Peyer's patch (tissue), 4 donors: Measurements from ENCODE around the gene TTC34. TPM values are rescaled to one million over a fixed set of nuclear protein-coding genes. Genes with fewer than 3 reads are reported as not detected.

Experiments
- DNase-seq, 3 donors: peaks; one replicate each; pipeline ENCODE4 v3.0.0-alpha.2; 2017 to 2019
- H3K27ac ChIP-seq, 4 donors: fragments of 200-600 bp; sonication (generic); one replicate each; pipeline ENCODE4 v1.5.1; 2016 to 2019
- H3K27me3 ChIP-seq, 2 donors: fragments of 200-600 bp; sonication (generic); one replicate each; pipeline ENCODE4 v1.5.1; 2019
- H3K36me3 ChIP-seq, 3 donors: fragments of 200-600 bp; sonication (generic); one replicate each; pipeline ENCODE4 v1.5.1; 2016 to 2019
- H3K4me1 ChIP-seq, 4 donors: fragments of 200-600 bp; sonication (generic); one replicate each; pipeline ENCODE4 v1.5.1; 2016 to 2019
- H3K4me3 ChIP-seq, 4 donors: fragments of 200-600 bp; sonication (generic); 1 replicate in 3 of 4; 2 replicates in 1 of 4; pipeline ENCODE4 v1.5.1; 2016 to 2019; ENCODE audit warnings: mild to moderate bottlenecking in 1 of 4
- H3K9me3 ChIP-seq, 4 donors: fragments of 200-600 bp; sonication (generic); one replicate each; pipeline ENCODE4 v1.5.1; 2016 to 2019; ENCODE audit warnings: mild to moderate bottlenecking in 1 of 4
- CTCF ChIP-seq, 6 experiments: fragments of 450-650 bp in 4 of 6; fragments of 200-600 bp in 2 of 6; sonication (generic) in 1 of 6; IDR thresholded peaks; one replicate each; pipeline ENCODE4 v1.5.1; 2017 to 2019; ENCODE audit warnings: antibody characterized with exemption in 6 of 6, mild to moderate bottlenecking in 3 of 6, moderate library complexity in 1 of 6
- POLR2A ChIP-seq, 2 donors: fragments of 450-650 bp; IDR thresholded peaks; one replicate each; pipeline ENCODE4 v1.5.1; 2017; ENCODE audit warnings: antibody characterized with exemption in 2 of 2, mild to moderate bottlenecking in 2 of 2, moderate library complexity in 2 of 2
- total RNA-seq, 4 donors: library from RNA; depleted of rRNA; stranded (reverse); fragments of >200 nt; gene quantifications; one replicate each; pipeline ENCODE4 v1.1.0, GENCODE V29; 2016

Gene TTC34
- total RNA-seq, 4 donors from 2014 or later = 0.53 to 2.4 (median 1.5) TPM

GRCh38 chr1:2816786-2817185 lies 15.3 kb upstream of the TTC34 start:
- Histone ChIP-seq H3K27ac (no peak overlapping the region), H3K9me3 (peaks cover 0 to 4% (median 0%) of the 10 kb centered on the region in 4 donors), H3K4me3 (no peak overlapping the region), H3K27me3 (no peaks in the 10 kb centered on the region), H3K36me3 (no peaks in the 10 kb centered on the region), H3K4me1 (no peaks in the 10 kb centered on the region)
- no peak for DNase-seq
- TF ChIP-seq POLR2A (IDR thresholded peaks at IDR 0.05) (no peak), CTCF (IDR thresholded peaks at IDR 0.05) (no peak)

- H3K27me3 ChIP-seq = no peaks in the 10 kb centered on the region
- no peak overlapping the region for H3K4me3 ChIP-seq
- no peak overlapping the region for H3K27ac ChIP-seq
- H3K9me3 ChIP-seq = peaks cover 0 to 4% (median 0%) of the 10 kb centered on the region in 4 donors
- no peak for DNase-seq
- TF ChIP-seq CTCF (IDR thresholded peaks at IDR 0.05) = no peak
- TF ChIP-seq POLR2A (IDR thresholded peaks at IDR 0.05) = no peak
- no peaks in the 10 kb centered on the region for H3K4me1 ChIP-seq
- H3K36me3 ChIP-seq = no peaks in the 10 kb centered on the region
Observed at GRCh38 chr1:2815551-2815950, 14.1 kb upstream of the TTC34 start.

- H3K27me3 ChIP-seq = no peaks in the 10 kb centered on the region
- H3K4me1 ChIP-seq = no peaks in the 10 kb centered on the region
- H3K27ac ChIP-seq = no peak overlapping the region
- no peak overlapping the region for H3K4me3 ChIP-seq
- H3K9me3 ChIP-seq = peaks cover 0 to 4% (median 0%) of the 10 kb centered on the region in 4 donors
- H3K36me3 ChIP-seq = no peaks in the 10 kb centered on the region
- TF ChIP-seq POLR2A (IDR thresholded peaks at IDR 0.05) (no peak), CTCF (IDR thresholded peaks at IDR 0.05) (no peak)
- DNase-seq = no peak
Observed at GRCh38 chr1:2814511-2815075, 13.1 kb upstream of the TTC34 start.

GRCh38 chr1:2812939-2813653 lies 11.6 kb upstream of the TTC34 start:
- no peaks in the 10 kb centered on the region for H3K36me3 ChIP-seq
- H3K27me3 ChIP-seq = no peaks in the 10 kb centered on the region
- peaks cover 0 to 4% (median 0%) of the 10 kb centered on the region in 4 donors for H3K9me3 ChIP-seq
- no peak overlapping the region for H3K27ac ChIP-seq
- no peak for DNase-seq
- no peak for TF ChIP-seq POLR2A (IDR thresholded peaks at IDR 0.05)
- TF ChIP-seq CTCF (IDR thresholded peaks at IDR 0.05) = no peak
- no peak overlapping the region for H3K4me3 ChIP-seq
- no peaks in the 10 kb centered on the region for H3K4me1 ChIP-seq

GRCh38 chr1:2812136-2812535 lies 10.6 kb upstream of the TTC34 start:
- Histone ChIP-seq H3K4me3 (no peak overlapping the region), H3K9me3 (peaks cover 0 to 4% (median 0%) of the 10 kb centered on the region in 4 donors), H3K27ac (no peak overlapping the region), H3K4me1 (no peaks in the 10 kb centered on the region), H3K36me3 (no peaks in the 10 kb centered on the region), H3K27me3 (no peaks in the 10 kb centered on the region)
- no peak for DNase-seq
- TF ChIP-seq POLR2A (IDR thresholded peaks at IDR 0.05) (no peak), CTCF (IDR thresholded peaks at IDR 0.05) (no peak)
